Measurements from ENCODE around the gene SLC5A5. TPM values are rescaled to one million over a fixed set of nuclear protein-coding genes. Genes with fewer than 3 reads are reported as not detected.

The SLC5A5 gene
- total and polyA plus RNA-seq, 10 of the 15 experiments (the other 5 are each of a cell fraction or from before 2014, with no cell fraction given): 0.02 to 0.08 (median 0.05) TPM; not detected in 3

GRCh38 chr19:17879466-17879865 is 7.7 kb downstream of the SLC5A5 start:
- Histone ChIP-seq H3K9me3 (replicated peaks; ENCODE audit: control insufficient read depth, insufficient read depth, low read length) (no peaks in the 10 kb centered on the region), H3K4me1 (ENCODE audit: control insufficient read depth, insufficient read depth, low read length) (peaks cover 8% of the 10 kb centered on the region), H3K27ac (ENCODE audit: control insufficient read depth, insufficient read depth) (no peak overlapping the region), H3K4me2 (ENCODE audit: control insufficient read depth, insufficient read depth) (no peak overlapping the region), H3K79me2 (ENCODE audit: control insufficient read depth, insufficient read depth, low read length) (no peaks in the 10 kb centered on the region), H3K4me3 (no peak overlapping the region), H4K20me1 (ENCODE audit: control insufficient read depth, insufficient read depth) (no peaks in the 10 kb centered on the region), H2AFZ (ENCODE audit: control insufficient read depth, low read depth, low read length) (no peak overlapping the region), H3K36me3 (ENCODE audit: control insufficient read depth in 2 of 2, insufficient read depth in 2 of 2, low read length in 1 of 2) (no peaks in the 10 kb centered on the region), H3K9ac (ENCODE audit: control insufficient read depth, insufficient read depth, low read length) (no peak overlapping the region), H3K27me3 (replicated peaks in 1 of 2; ENCODE audit: control insufficient read depth in 2 of 2, insufficient read depth in 2 of 2, low read length in 1 of 2) (no peaks in the 10 kb centered on the region; a peak in 1 of 4 replicates)
- 40% methylated on average over 7 of the region's 7 CpGs for WGBS (ENCODE audit: insufficient coverage, insufficient replicate concordance, low lambda C conversion rate, missing lambda C conversion rate)
- CTCF ChIA-PET: no interaction called here
- intact Hi-C loops (cut with micrococcal nuclease; ENCODE audit: unreplicated experiment) (no loop called here), in situ Hi-C loops (cut with MboI) (no loop called here)
- DNase-seq (ENCODE audit: low read depth, low spot score) (no peak), FAIRE-seq (no peak), ATAC-seq (no peak)
- POLR2A ChIA-PET: no interaction called here
- RAD21 ChIA-PET (ENCODE audit: unreplicated experiment): no interaction called here
- SMC1A ChIA-PET (ENCODE audit: uncharacterized antibody, unreplicated experiment): no interaction called here
- no peak for TF ChIP-seq REST (IDR thresholded peaks at IDR 0.05; ENCODE audit: low read depth, low read length)
- TF ChIP-seq STAT3 (IDR thresholded peaks at IDR 0.05; ENCODE audit: low read depth, low read length): no peak
- TF ChIP-seq IRF5 (IDR thresholded peaks at IDR 0.05; ENCODE audit: borderline replicate concordance): no peak
- no peak for TF ChIP-seq CEBPZ (IDR thresholded peaks at IDR 0.05; ENCODE audit: low read depth, low read length)
- no peak for TF ChIP-seq BACH1 (IDR thresholded peaks at IDR 0.05; ENCODE audit: borderline replicate concordance)
- TF ChIP-seq RUNX3 (IDR thresholded peaks at IDR 0.05; ENCODE audit: low read length): no peak
- no TSS peak for BruUV-seq (replicated peaks)
